SJCRH30 (cell line): ENCODE results near the gene PARD3. TPM values are rescaled to one million over a fixed set of nuclear protein-coding genes. Genes with fewer than 3 reads are reported as not detected.
"Not testable (repeated sequence)": the region's sequence is repeated elsewhere in the genome, so short reads cannot be mapped to it uniquely, and the experiment has no call there.

Source experiments
- DNase-seq, 2 experiments: peaks; one replicate each; pipeline ENCODE4 v3.0.0-alpha.2; 2015 to 2020
- H3K27ac ChIP-seq: fragments of 250-450 bp; sonication (Bioruptor Pico); 2 replicates; pipeline ENCODE4 v1.5.1; 2020; ENCODE audit warnings: mild to moderate bottlenecking, moderate library complexity
- H3K27me3 ChIP-seq: fragments of 250-450 bp; sonication (Bioruptor Pico); 2 replicates; pipeline ENCODE4 v1.5.1; 2020; ENCODE audit warnings: mild to moderate bottlenecking, moderate library complexity
- H3K36me3 ChIP-seq: fragments of 250-450 bp; sonication (Bioruptor Pico); 2 replicates; pipeline ENCODE4 v1.5.1; 2020; ENCODE audit warnings: mild to moderate bottlenecking, moderate library complexity
- H3K4me1 ChIP-seq: fragments of 250-450 bp; sonication (Bioruptor Pico); 2 replicates; pipeline ENCODE4 v1.5.1; 2020; ENCODE audit warnings: mild to moderate bottlenecking, moderate library complexity
- H3K4me3 ChIP-seq: fragments of 250-450 bp; sonication (Bioruptor Pico); 2 replicates; pipeline ENCODE4 v1.5.1; 2020; ENCODE audit warnings: mild to moderate bottlenecking, moderate library complexity
- H3K9me3 ChIP-seq: fragments of 250-450 bp; sonication (Bioruptor Pico); replicated peaks from 2 replicates; pipeline ENCODE4 v1.5.1; 2020; ENCODE audit warnings: mild to moderate bottlenecking, moderate library complexity
- total RNA-seq: library from RNA; depleted of rRNA; stranded (reverse); fragments of >200 nt; shearing (Covaris generic); gene quantifications from 2 replicates; pipeline ENCODE4 v1.2.3, GENCODE V29; 2014

The PARD3 gene
- total RNA-seq, 1 experiment from 2014 or later: 58.7 TPM

DNA sequence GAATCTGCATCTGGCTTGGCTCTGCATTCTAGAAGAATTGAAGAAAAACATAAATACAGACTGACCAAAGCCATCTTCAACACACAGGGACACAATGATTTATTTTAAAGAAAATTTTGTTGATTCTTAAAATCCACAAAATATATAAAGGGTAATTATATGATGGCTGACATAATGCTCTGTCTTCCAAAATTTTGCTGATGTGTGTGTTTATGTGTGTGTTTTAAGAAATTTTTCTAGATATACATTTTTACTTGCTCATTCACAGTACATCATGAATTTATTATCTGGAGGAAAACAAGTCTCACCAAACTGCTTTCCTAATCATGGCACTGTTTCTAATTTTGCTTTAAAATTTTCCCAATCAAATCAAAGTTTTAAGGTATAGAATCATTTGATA lies 442.6 kb downstream of the PARD3 start:
- peaks cover 11% of the 10 kb centered on the region; the same call in 1 of the 2 replicates for H3K36me3 ChIP-seq
- no peak for DNase-seq
- H3K9me3 ChIP-seq: no peaks in the 10 kb centered on the region; the same call in 1 of the 2 replicates
- H3K4me3 ChIP-seq: no peak overlapping the region
- H3K4me1 ChIP-seq: no peaks in the 10 kb centered on the region
- H3K27me3 ChIP-seq: no peaks in the 10 kb centered on the region
- H3K27ac ChIP-seq: no peak overlapping the region

DNA sequence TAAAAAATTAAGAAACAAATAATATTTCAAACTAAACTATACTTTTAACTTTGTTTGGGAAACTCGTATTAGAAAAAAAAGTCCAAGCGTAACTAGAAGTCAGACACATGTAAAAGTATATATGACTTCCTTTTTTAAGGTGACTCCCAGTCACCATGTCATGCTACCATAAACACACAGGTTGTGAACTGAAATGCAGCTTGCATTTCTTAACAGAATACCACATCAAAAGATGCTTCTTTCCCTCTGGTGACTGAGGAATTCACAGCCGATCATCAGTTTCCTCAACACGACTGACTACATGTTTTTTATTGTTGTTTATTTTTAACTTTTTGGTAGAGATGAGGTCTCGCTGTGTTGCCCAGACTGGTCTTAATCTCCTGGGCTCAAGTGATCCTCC lies 445.0 kb downstream of the PARD3 start:
- no peak for DNase-seq
- H3K27ac ChIP-seq: no peak overlapping the region
- peaks cover 5% of the 10 kb centered on the region; the same call in 1 of the 2 replicates for H3K36me3 ChIP-seq
- H3K4me3 ChIP-seq: no peak overlapping the region
- no peaks in the 10 kb centered on the region for H3K4me1 ChIP-seq
- H3K27me3 ChIP-seq: no peaks in the 10 kb centered on the region
- no peaks in the 10 kb centered on the region; the same call in 1 of the 2 replicates for H3K9me3 ChIP-seq

DNA sequence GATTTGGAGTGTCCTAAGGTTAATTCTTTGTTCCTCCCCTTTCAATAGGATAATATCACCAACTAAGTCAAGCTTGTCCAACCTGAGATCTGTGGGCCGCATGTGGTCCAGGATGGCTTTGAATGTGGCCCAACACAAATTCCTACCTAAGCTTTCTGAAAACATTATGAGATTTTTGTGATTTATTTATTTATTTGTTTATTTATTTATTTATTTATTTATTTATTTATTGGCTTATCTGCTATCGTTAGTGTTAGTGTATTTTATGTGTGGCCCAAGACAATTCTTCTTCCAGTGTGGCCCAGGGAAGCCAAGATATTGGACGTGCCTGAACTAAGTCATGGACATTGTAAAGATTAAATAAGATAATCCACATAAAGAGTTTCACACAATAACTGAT lies 446.0 kb downstream of the PARD3 start:
- Histone ChIP-seq H3K9me3 (no peaks in the 10 kb centered on the region; the same call in 1 of the 2 replicates), H3K27ac (no peak overlapping the region), H3K4me1 (no peaks in the 10 kb centered on the region), H3K4me3 (no peak overlapping the region), H3K36me3 (peaks cover 10% of the 10 kb centered on the region; the same call in 1 of the 2 replicates), H3K27me3 (no peaks in the 10 kb centered on the region)
- DNase-seq: no peak

DNA sequence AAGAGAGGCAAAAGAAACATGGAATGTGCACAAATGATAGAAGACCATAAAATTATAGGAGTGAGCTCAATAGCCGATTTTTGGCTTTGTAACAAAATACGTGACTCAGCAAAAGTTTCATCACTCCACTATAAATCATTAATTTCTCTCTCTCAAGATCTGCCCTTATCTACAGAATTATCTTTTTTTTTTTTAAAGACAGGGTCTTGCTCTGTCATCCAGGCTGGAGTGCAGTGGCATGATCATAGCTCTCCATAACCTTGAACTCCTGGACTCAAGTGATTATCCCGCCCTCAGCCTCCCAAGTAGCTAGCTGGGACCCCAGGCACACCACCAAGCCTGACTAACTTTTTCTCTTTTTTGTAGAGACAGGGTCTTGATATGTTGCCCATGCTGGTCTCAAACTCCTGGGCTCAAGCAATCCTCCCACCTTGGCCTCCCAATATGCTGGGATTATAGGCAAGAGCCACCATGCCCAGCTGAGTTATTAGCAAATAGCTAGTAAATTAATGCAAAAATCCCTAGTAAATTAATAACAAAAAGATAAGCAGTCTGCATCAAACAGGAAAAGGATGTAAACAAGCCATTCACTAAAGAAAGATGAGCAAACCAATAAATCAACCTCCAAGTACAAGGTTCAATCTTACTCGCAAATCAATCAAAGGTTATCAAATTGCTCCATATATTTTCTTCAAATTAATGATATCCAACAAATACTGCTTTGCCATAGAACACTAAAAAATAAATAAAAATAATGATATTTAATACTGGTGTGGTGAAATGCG lies 450.7 kb downstream of the PARD3 start:
- Histone ChIP-seq H3K27me3 (no peaks in the 10 kb centered on the region), H3K36me3 (peaks cover 5% of the 10 kb centered on the region), H3K4me1 (0 out of 2 replicates have a peak, but pooled peaks cover 2% of the 10 kb centered on the region), H3K27ac (no peak overlapping the region), H3K4me3 (no peak overlapping the region), H3K9me3 (no peaks in the 10 kb centered on the region)
- no peak for DNase-seq

DNA sequence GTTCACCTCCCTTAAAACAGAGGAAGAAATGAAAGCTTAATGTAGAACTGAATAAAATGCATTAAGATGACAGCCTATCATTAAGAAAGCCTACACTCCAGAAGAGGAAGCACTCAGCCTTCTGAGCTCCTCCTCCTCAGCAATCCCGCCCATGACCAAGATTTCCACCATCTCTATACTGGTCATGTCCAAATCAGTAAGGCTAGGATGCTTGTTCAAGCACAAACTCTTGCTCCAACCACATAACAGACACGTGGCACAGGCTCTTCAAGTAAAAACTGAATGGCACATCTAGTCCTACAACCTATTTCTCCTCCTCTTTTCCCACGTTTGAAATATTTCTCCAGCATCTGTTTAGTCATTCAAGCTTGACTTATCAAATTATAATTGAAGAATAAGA lies 454.1 kb downstream of the PARD3 start:
- H3K4me3 ChIP-seq: no peak overlapping the region
- H3K36me3 ChIP-seq: peaks cover 5% of the 10 kb centered on the region
- 0 out of 2 replicates have a peak, but pooled peaks cover 2% of the 10 kb centered on the region for H3K4me1 ChIP-seq
- DNase-seq: no peak
- no peaks in the 10 kb centered on the region for H3K9me3 ChIP-seq
- no peaks in the 10 kb centered on the region for H3K27me3 ChIP-seq
- H3K27ac ChIP-seq: no peak overlapping the region

DNA sequence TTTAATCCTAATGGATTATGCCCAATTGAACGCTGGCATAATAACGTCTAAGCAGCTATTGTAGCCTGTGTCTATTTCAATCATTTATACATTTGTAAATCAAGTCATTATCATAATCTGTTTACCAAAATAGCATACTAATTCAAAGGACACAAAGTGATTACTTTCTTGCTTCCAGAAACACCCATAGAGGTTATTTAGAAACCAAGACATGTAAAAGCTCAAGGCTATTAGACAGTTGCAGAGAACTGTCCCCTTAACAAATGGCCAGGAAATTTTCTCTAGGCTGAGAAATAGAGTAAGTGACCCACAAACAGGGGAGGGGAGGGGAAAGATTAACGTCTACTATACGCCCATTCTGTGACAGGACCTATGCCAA lies 455.7 kb downstream of the PARD3 start:
- no peak overlapping the region for H3K4me3 ChIP-seq
- no peak for DNase-seq
- no peaks in the 10 kb centered on the region; the same call in none of the 2 replicates for H3K36me3 ChIP-seq
- H3K9me3 ChIP-seq: no peaks in the 10 kb centered on the region
- H3K4me1 ChIP-seq: 0 out of 2 replicates have a peak, but pooled peaks cover 2% of the 10 kb centered on the region
- H3K27me3 ChIP-seq: no peaks in the 10 kb centered on the region
- no peak overlapping the region for H3K27ac ChIP-seq

DNA sequence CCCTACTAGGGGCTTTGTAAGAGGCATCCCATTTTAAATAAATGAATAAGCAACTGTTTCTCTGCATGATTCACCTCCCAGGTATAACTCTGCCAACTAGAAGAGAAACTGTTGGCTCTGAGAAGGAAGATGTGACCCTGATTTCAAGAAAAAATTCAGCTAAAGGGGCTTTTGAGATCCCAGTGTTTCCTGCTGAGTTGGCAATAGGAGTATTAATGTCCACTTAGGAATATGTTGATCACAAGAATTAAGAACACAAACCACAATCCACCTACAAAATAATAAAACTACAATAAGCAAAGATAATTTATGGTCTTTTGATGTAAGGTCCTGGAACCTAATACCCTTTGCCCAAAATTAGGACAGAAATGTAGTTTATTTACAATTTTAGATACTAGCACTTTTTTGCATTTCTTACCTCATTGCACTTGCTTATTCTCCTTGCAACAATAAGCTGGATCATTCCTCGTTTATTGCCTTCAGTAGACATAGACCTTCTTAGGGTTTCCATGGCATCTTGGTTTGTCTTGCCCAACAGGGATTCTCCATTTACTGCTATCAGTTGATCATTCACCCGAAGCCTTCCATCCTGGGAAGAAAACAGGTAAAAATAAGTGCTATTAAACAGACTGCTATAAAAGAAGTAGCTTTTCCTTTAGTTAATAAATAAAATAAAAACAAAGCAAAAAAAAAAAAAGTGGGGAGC lies 456.2 kb downstream of the PARD3 start:
- no peaks in the 10 kb centered on the region for H3K9me3 ChIP-seq

DNA sequence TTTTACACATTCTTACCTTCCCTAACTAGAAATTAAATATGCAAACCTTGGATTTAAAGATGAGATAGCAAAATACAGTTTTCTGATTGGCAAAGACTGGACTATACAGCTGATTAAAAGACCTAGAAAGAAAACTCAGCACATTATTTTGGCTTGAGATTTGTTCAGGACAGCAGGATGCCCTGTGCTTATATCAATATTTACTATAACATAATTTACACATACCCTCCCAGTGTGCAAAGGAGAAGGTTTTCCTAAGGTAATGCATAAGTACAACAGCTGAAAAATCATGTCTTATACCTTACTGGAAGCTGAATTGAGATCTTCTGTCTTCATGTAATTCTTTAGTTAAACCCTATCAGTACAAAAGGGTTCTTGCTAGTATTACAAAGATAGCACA lies 458.6 kb downstream of the PARD3 start:
- 0 out of 2 replicates have a peak, but pooled peaks cover 2% of the 10 kb centered on the region for H3K4me1 ChIP-seq
- no peak for DNase-seq
- no peaks in the 10 kb centered on the region for H3K27me3 ChIP-seq
- no peaks in the 10 kb centered on the region for H3K9me3 ChIP-seq
- peaks cover 3% of the 10 kb centered on the region for H3K36me3 ChIP-seq
- no peak overlapping the region for H3K4me3 ChIP-seq
- no peak overlapping the region for H3K27ac ChIP-seq

More for the DNA sequence above, 456.2 kb downstream of the PARD3 start:
- H3K27me3 ChIP-seq: no peaks in the 10 kb centered on the region
- H3K27ac ChIP-seq: no peak overlapping the region
- H3K36me3 ChIP-seq: no peaks in the 10 kb centered on the region; the same call in none of the 2 replicates
- 0 out of 2 replicates have a peak, but pooled peaks cover 2% of the 10 kb centered on the region for H3K4me1 ChIP-seq
- no peak for DNase-seq
- H3K4me3 ChIP-seq: no peak overlapping the region

DNA sequence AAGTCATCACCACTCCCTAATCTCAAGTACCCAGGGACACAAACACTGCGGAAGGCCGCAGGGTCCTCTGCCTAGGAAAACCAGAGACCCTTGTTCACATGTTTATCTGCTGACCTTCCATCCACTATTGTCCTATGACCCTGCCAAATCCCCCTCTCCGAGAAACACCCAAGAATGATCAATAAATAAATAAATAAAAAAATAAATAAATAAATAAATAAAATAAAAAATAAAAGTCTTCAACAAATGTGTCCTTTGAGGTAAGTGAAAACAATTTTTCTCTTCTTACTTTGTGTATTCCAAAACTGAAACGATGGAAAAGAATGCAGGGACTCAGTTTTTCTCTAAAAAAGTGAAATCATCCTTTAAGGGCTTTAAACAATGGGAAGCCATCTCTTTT lies 461.6 kb downstream of the PARD3 start:
- DNase-seq, H3K27ac ChIP-seq: not testable (repeated sequence)

DNA sequence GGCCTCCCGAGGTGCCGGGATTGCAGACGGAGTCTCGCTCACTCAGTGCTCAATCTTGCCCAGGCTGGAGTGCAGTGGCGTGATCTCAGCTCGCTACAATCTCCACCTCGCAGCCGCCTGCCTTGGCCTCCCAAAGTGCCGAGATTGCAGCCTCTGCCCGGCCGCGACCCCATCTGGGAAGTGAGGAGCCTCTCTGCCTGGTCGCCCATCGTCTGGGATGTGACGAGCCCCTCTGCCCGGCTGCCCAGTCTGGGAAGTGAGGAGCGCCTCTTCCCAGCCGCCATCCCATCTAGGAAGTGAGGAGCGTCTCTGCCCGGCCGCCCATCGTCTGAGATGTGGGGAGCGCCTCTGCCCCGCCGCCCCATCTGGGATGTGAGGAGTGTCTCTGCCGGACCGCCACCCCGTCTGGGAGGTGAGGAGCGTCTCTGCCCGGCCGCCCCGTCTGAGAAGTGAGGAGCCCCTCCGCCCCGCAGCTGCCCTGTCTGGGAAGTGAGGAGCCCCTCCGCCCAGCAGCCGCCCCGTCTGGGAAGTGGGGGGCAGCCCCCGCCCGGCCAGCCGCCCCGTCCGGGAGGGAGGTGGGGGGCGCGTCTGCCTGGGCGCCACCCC lies 462.4 kb downstream of the PARD3 start:
- not testable (repeated sequence) for H3K27me3 ChIP-seq, H3K4me1 ChIP-seq, H3K36me3 ChIP-seq, DNase-seq, H3K4me3 ChIP-seq, H3K9me3 ChIP-seq, H3K27ac ChIP-seq

More for the DNA sequence above, 461.6 kb downstream of the PARD3 start:
- not testable (repeated sequence) for H3K9me3 ChIP-seq, H3K27me3 ChIP-seq, H3K4me1 ChIP-seq, H3K4me3 ChIP-seq, H3K36me3 ChIP-seq

DNA sequence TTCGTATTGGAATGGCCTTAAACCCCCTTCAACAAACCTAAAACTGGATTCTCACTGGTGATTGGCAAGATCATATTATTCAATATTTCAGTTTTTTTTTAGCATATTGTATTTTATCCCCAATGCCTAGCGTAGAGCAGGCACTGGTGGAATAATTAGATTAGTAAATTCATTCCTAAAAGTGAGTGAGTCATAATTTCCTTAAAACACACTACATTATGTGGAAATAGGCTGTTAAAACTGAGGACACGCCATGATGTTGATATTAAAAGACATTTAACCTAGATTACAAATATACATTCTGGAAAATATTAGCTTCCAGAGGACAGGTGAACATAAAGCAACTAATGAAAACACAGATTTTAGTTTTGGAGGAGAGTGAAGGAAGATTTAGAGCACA lies 463.9 kb downstream of the PARD3 start:
- Histone ChIP-seq H3K4me3 (no peak overlapping the region), H3K4me1 (no peaks in the 10 kb centered on the region), H3K27ac (no peak overlapping the region), H3K27me3 (no peaks in the 10 kb centered on the region), H3K36me3 (peaks cover 7% of the 10 kb centered on the region; the same call in 1 of the 2 replicates), H3K9me3 (no peaks in the 10 kb centered on the region)
- no peak for DNase-seq

DNA sequence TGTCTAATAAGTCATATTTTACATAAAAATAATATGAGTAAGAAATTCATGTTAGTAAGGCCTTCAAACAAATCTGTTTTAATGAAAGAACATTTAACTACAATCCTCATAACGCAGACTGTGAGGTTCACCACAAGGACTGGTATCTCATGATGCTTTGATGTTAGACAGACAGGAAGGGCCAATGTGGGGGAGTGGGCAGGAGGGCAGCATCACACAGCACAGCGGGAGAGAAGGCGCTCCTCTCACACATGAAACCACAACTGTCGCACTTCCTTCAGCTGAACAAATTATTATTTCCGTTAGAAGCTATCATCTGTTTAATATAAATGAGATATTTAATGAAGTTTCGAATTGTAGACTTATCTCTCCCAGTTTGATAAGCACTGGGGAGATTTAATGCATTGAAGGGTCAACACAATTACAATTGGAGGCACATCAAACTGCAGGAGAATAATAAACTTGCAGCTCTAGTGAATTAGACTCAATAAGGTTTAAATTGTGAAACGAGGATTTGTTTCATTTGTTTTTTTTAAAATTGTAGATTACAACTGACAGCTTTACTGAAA lies 466.1 kb downstream of the PARD3 start:
- H3K9me3 ChIP-seq: no peaks in the 10 kb centered on the region
- DNase-seq: no peak
- H3K27me3 ChIP-seq: no peaks in the 10 kb centered on the region
- no peak overlapping the region for H3K27ac ChIP-seq
- H3K4me1 ChIP-seq: peaks cover 5% of the 10 kb centered on the region; the same call in 1 of the 2 replicates
- peaks cover 9% of the 10 kb centered on the region for H3K36me3 ChIP-seq
- H3K4me3 ChIP-seq: no peak overlapping the region

DNA sequence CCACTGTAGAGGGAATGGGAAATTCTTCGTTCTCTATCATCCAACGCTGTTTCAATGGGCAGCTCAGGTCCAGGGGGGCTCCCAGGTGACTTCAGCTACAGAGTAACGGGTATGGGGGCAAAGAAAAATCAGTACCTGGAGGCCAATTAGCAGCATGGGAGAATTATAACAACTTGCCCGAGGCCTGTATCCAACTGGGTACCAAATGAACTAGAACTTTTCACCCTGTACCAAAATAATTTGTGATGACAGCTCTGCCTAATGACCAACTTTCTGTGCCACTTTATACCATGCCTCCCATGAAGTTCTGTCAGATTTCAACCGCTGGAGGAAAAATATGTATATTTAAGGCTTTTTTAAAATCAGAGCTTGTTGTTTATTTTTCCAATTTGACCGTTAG lies 467.1 kb downstream of the PARD3 start:
- Histone ChIP-seq H3K4me1 (peaks cover 9% of the 10 kb centered on the region; the same call in 1 of the 2 replicates), H3K4me3 (no peak overlapping the region), H3K9me3 (no peaks in the 10 kb centered on the region), H3K27me3 (no peaks in the 10 kb centered on the region), H3K36me3 (peaks cover 9% of the 10 kb centered on the region), H3K27ac (no peak overlapping the region)
- DNase-seq: no peak

DNA sequence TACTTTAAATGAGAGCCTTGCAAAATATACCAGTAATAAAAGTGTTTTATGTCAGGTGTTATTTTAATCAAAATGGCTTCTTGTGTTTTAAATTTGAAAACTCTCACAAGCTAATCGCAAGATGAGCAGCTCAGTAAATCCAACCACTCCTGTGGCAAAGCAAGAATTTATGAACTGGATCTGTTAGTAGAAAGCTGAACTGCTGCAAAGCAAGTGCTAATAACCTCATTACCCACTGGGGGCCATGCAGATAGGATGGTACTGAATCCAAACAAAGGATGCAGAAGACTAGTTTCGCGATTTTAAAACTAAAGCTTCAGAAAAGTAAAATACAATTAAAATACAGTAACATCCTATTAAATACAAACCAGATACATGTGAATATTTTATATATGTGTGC lies 468.0 kb downstream of the PARD3 start:
- no peak for DNase-seq

More for the DNA sequence above, 468.0 kb downstream of the PARD3 start:
- H3K4me3 ChIP-seq: no peak overlapping the region
- peaks cover 9% of the 10 kb centered on the region; the same call in 1 of the 2 replicates for H3K4me1 ChIP-seq
- H3K27me3 ChIP-seq: no peaks in the 10 kb centered on the region
- no peak overlapping the region for H3K27ac ChIP-seq
- H3K9me3 ChIP-seq: no peaks in the 10 kb centered on the region
- H3K36me3 ChIP-seq: peaks cover 9% of the 10 kb centered on the region
